ENCODE measurements around the gene CLPX.
A peak's percentile ranks its signal among the peaks of the same experiment; 100 is the strongest.
"Not testable (repeated sequence)": the region's sequence is repeated elsewhere in the genome, so short reads cannot be mapped to it uniquely, and the experiment has no call there.

The CLPX gene

DNA sequence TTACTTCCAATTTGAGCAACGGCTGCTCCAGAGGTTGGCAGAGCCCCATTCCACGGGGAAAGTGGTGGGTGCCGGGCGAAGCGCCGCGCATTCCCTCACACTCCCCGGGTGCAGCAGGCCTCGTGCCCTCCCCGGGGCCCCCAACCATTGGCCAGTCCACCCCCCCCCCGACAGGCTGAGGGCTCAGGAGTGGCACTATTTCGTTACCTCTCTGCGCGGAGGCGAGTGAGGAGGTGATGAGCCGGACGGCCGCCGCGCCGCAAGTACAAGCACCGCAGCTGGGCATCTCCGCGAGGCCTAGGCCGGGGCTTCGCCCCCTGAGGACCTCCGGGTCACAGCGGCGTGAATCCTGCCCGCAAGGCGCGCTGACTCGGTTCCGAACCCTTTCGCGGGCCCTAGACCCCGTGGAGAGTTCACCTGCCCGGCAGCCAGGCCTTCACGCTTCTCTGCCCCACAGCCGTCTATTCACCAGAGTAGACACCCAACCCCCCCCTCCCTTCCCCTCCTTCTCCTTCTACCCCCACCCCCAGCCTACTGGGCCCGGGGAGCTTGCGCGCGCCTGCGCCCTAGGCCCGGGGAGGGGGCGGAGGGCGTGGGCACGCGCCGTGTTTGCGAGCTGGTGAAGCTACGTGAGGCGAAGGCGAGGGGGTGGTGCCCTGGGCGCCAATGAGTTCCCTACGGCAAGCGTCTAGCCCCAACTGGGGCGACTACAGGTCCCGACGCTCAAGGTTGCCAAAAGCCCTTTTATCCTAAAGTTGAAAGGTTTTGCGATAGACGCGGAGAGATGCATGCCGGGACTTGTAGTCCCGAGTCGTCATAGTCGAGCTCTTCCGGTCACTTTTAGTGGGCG is at the start of gene CLPX:
TSS of gene CLPX (minus strand) at position 475 of the 850 bp plus-strand sequence. CDS start at position 286, 189 bp downstream.
- peak; percentile 95 for DNase-seq

DNA sequence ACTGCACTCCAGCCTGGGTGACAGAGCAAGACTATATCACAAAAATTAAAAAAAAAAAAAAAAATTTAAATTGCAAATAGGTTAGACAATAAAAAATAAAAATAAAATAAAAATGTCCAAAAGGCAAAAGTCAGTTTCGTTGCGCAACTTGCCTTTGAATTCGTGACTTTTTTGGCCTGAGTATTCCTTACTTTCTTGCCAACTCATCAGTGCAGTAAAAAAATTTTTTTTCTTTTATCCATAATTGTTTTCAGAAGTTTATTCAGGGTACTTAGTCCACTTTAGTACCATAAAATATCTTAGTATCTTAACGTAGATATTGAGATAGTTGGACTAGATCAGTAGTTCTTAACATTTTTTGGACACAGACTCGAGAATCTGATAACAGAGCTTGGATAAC is 48.6 kb upstream of the CLPX start:
- DNase-seq = no peak

DNA sequence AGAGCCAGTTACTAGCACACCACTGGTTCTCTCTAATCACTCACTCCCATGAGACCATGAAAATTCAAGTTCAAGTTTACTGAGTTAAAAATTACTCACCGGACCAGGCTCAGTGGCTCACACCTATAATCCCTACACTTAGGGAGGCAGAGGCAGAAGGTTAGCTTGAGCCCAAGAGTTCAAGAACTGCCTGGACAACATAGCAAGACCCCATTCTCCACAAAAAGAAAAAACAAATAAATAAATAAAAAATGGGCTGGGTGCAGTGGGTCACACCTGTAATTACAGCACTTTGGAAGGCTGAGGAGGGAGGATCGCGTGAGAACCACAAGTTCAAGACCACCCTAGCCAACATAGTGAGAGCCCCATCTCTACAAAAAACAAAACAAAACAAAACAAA is 47.4 kb upstream of the CLPX start:
- no peak for DNase-seq

DNA sequence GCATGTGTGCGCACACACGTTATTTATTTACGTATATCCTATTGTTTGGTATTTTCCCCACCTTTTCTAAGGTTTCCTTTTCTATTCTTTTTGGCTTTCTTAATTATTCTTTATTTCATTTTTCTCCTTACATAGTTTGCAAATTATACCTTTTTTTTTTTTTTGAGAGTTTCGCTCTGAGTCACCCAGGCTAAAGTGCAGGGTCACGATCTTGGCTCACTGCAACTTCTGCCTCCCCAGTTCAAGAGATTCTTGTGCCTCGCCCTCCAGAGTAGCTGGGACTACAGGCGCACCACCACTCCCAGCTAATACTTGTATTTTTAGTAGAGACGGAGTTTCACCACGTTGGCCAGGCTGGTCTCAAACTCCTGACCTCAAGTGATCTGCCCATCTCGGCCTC is 46.2 kb upstream of the CLPX start:
- peak; percentile 15 for DNase-seq

DNA sequence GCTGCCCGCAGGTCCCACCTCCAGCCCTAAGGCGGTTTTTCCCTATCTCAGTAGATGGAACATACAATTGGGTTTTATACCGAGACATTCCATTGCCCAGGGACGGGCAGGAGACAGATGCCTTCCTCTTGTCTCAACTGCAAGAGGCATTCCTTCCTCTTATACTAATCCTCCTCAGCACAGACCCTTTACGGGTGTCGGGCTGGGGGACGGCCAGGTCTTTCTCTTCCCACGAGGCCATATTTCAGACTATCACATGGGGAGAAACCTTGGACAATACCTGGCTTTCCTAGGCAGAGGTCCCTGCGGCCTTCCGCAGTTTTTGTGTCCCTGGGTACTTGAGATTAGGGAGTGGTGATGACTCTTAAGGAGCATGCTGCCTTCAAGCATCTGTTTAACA is 41.8 kb upstream of the CLPX start:
- DNase-seq = not testable (repeated sequence)

DNA sequence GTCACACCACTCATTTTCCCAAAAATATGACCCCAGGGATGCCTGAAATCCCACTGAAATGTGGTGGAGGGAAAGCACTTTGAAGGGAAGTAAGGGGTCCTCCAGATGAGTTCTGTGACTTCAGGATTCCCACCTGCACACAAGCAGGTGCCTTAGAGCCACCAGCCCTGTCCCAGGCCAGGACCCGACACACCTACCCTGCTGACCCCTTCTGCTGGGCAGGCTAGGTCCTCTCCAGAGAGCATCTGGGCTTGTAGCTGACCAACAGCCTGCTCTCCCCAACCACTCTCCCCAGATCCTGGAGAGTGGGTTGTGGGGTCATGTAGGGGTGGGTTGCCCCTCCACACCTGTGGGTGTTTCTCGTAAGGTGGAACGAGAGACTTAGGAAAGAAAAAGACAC is 41.1 kb upstream of the CLPX start:
- no peak for DNase-seq

DNA sequence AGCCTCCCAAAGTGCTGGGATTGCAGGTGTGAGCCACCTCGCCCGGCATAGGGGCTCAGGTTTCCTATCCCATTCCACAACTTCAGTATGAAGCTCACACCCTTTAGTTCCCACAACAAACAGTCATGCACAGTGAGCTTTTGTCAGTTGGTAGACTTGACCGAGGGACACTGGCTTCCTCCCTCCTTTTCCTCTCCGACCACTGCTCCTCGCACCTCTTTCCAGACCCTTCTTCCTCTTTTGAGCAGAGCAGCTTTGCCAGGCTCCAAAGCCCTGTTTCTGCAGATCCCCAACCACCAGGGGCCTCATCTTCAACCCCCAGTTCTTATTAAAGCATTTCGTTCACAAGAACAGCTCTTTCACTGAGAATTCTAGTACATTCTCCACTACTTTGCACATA is 38.9 kb upstream of the CLPX start:
- DNase-seq = no peak

DNA sequence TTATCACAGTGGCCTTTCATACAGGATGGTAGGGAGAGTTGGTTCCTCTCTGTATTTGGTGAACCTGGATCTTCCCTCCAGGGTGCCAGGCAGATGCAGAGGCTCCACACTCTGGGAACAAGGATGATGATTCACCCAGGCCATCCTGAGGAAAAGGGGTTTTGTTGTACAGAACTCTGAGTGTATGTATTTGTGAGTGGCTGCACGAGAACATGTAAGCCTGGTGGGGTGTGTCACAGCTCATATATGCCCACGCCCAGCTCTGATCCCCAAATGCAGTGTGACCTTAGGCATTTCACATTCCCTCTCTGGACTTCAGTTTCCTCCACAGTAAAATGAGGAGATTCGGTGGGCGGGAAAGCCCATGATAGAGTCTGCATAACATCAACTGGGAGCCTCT is 37.7 kb upstream of the CLPX start:
- DNase-seq = no peak

DNA sequence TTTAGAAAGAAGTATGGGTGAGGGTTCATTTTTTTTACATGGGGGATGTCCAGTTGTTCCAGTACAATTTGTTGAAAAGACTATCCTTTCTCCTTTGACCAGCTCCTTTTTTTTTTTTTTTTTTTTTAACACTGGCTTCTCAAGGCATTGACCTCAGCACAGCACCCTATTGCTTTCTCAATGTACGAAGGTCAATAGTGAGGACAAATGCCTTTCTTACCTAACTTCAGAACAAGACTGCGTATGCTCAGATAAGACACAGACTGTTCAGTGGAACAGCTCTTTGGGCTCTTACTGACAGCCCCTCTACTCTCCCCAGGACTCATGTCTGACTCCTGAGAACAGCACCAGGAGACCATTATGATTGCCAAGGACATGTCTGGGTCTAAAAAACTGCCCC is 36.6 kb upstream of the CLPX start:
- no peak for DNase-seq

DNA sequence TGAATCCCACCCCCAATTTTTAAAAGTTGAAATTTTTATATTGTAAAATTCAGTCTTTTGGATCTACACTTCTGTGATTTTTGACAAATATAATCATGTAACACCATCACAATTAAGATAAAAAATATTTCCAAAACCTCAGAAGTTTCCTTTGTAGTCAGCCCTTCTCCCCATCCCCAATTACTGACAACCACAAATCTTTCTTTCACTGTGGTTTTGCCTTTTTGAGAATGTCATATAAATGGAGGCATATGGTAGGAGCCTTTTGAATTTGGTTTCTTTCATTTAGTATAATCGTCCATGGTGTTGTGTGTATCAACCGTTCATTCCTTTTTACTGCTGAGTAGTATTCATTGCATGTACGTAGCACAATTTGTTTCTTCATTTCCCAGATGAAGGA is 34.0 kb upstream of the CLPX start:
- DNase-seq = peak; percentile 38

DNA sequence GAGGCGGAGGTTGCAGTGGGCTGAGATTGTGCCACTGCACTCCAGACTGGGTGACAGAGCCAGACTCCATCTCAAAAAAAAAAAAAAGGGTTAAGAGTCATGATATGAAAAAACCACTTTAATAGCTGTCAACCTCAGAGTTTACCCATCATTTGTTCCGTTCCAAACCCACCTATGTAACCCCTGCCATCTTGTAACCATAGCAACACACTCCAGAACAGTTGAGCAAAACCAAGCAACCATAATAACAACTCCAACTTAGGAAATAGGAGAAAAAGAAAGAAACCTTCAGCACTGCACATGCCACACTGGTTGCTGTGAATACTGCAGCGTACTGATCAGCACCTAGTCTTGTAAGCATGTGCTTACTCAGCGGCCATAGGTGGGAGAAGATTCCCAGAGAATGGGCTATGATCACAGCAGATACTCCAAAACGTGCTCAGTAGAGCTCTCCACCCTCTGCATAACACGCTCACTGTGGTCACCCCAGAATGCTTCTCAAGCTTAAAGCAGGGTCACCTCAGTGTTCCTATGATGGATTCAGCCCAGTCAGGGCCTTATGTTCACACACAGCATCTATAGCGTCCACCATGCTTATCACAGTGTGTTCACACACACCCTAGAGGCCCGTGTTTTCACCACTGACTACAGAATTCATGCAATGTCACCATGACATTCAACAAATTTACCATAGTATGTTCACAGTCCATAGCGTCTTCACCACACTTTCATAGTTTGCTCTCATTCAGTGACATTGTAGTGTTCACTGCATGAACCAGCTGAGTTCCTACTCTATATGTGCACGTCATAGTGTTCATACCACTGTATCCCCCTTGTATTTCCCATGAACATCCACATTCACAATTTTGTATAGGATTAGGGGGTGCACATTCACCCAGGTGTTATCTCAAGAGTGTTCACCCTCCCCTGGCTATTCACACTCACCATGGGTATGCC is 32.7 kb upstream of the CLPX start:
- peak; percentile 33 for DNase-seq

DNA sequence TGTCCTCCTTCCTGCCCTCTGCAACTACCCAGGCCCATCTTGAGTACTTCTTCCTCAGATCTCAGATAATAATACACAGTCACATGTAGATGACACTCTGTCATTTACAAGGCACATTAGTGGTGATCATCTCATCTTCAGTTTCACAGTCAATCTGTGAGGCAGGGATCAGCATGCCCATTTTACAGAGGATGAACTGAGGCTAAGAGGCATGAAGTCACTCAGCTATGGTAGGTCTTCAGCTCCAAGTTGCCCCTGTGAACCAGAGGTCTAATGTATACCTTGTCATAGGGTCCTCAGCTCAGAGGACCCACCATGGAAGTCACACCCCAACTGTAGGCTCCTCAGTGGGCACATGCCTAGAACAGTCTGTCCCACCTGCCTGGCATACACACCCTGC is 30.4 kb upstream of the CLPX start:
- no peak for DNase-seq

DNA sequence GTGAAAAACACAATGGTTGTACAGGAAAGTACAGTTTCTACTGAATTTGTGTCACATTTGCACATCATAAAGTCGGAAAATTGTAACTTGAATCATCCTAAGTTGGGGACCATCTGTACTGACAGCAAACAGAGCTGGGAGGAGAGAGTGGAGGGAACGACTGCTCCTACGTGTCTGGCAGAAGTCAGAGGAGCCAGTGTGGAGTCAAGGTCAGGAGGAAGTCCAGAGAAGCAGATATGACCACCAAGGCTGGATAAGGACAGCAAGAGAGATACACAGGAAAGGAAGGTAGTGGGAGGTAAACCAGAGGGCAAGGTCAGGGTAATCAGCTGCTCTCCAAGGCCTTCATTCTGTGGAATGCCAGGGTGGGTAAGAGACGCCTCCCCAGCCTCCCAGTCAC is 28.9 kb upstream of the CLPX start:
- DNase-seq = no peak

DNA sequence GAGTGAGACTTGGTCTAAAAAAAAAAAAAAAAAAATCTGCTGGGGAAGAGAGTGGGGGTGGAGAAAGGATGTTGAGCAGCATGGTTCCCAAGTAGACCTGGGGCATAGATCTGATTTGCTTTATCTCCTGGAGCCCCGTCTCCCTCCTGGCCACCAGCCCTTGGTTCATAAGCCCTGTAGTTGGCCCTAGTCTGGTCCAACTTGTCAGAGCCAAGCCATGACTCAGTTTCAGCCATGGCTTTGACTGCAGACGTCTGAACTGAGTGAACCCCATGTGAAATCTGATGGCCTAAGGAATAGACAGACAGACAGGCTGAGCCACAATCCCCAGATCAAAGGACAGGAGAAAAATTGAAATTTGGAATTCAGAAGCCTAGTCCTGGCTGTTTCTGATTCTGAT is 28.1 kb upstream of the CLPX start:
- DNase-seq = no peak

DNA sequence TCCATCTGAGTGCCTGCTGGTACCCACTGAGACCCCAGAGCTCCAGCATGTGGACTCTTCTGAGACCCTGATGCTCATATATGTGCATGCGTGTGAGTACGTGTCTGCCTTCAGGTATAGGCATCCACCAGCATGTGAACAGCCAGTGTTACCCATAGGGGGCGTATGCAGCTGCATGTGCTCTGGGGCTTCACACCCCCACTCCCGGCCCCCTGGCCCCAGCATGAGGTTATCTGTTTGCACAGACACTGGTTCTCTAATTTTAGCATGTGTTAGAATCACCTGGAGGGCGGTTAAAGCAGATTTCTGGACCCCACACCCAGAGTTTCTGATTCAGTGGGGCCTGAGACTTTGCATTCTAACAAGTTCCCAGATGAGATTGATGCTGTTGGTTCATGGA is 27.0 kb upstream of the CLPX start:
- peak; percentile 58 for DNase-seq

DNA sequence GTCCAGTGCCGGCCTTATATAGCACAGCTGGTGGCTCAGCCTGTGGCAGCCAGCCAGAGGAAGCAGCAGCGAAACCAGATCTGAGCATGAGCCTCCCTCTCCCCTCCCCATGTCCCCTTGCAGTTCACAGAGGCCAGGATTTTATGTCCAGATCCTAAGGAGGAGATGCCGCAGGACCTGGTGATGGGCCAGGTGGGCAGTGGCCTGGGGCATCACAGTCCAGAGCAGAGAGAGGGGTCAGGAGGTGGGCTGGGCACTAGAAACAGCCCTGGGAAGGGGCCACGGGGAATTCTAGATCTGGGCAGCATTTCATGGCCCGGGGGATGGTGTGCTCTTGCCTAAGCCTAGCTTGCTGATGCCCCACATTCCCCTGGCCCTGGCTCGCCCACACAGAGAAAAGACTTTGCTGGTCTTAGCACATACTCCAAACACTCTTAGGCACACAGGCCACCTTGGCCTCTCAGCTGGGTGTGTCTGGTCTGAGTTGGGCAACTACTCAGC is 26.4 kb upstream of the CLPX start:
- no peak for DNase-seq

DNA sequence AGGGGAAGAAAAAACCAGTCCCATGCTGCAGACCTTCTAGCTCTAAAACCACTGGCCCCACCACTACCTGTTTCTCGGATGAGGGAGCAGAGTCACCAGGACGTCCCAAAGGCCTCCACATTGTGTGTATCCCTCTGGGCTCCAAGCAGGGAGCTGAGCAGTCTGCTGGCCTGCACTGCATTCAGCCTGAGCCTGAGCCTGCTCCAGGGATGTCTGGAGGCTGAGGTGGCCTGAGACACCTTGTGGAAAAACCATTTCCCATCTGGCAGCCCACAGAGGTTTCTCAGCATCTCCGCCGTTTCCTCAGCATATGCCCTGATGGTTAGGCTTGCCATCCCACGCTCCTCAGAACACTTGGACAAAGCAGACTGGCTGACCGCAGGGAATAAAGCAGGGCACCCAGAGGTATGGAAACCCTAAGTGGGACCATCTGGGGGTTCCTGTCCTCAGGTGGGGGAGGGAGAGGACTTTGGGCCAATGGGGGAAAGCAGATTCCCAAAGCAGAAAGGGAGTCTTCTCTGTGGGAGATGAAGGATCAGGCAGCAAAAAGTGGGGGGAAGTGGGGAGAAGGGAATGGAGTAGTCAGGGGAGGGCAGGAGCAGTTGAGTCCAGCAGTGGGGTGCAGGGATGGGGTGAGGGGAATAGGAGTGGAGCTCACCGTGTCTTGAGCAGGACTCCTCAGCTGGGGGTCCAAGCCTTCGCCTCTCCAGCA is 25.8 kb upstream of the CLPX start, which contains the start of gene CILP:
TSS of gene CILP (minus strand) at position 704 of the 712 bp plus-strand sequence. CDS start 1,718 bp downstream, outside the sequence.
- no peak for DNase-seq

DNA sequence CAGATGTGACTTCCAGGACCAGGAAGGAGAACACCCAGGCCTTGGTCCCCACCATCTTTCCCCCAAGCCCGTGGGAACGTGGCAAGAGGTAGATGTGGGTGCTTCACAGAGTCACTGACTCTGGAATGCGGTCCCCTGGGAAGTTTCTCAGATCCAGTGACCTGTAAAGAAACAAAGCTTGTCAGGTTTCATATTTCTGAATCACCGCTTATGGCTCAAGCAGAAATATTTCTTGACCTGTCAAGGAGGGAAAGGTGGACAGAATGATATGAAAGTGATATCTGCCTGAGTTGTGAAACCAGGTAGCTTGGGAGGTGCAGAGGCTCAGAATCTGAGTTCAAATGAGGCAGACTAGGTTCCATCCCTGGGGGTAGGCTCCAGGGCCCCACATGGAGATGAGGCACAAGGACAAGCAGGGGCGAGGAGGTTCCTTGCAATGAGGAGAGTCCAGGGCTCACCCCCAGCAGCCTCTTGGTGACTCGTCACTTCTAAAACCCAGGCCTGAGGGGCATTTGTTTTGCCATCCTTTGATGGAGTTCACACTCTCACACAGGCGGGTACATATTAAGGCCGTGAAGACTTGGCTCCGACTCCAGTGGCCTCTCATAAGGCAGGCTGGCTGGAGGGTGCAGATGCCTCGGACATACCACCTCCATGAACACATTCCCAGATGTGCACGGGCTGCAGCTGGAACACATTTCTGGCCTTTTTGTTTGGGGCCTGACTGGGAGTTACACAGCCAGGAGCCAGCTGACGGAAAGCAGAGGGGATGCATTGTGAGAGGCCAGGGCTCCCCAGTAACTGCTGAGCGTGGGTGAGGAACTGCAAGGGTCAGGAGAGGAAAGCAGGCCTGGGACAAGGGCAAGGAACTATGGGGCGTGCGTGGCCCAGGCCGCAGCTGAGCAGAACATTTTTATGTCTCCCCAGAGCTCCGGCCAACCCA is 24.8 kb upstream of the CLPX start:
- no peak for DNase-seq

DNA sequence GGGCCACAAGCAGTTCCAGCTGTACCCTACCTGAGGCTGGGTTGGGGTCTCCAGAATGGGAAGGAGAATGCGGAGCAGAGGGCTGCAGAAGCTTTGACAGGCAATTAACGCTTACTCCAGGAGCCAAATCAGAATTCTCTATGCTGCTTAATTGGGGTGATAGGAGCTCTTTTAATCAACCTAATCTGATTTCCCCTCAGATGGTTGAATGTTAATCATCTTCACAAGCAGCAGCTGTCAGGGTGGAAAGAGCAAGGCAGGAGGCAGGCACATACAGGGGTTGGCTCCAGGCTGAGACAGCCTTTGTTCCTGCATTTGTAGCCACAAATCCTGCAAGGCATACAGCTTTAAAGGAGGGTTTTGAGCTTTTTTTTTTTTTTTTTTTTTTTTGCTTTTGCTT is 23.5 kb upstream of the CLPX start:
- no peak for DNase-seq

DNA sequence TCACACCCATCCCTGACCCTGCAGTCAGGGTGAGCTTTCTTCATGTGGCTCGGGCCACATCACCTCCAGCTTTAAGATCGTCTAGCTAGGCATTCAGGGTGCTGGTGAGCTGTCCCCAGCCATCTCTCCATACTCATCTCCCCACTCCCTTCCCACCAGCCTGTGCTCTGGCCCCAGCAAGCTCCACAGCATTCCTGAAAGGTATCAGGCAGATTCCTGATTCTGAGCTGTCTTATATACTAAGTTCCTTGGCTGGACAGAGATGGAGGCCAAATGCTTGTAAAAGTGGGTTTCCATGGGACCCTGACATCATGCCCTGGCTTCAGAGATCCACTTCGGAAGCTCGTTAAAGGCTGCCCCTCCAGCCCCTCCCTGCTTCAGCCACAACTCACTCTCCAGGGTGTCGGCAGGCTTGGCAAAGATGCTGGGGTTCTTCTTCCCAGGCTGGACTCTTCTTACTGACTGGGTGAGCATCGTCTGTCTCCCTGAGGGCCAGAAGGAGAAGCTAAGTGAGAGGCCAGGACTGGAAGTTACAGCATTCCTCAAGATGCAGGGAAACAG is 22.2 kb upstream of the CLPX start:
- DNase-seq = no peak

DNA sequence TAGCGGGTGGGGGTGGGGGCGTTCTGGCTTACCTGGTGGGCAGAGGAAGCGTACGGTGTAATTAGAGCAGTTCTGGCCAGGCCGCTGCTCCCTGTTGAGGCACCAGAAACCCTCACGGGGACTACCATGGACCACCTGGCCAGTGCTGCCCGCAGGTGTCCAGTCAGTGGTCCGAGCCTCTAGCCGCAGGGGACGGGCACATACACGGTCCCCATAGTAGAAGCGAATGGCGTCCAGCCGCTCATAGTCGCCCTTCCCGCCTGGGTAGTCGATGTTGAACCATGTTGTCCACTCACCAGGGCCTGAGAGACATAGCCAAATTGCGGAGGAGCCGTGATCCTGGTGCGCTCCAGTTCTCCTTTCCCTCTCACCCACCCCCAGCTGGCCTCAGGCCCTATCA is 21.6 kb upstream of the CLPX start:
- no peak for DNase-seq

All from activated CD4-positive, alpha-beta T cell treated with anti-CD3 and anti-CD28 coated beads, Interleukin-10, Interleukin-2, amounts not matched to agents 100 ng/mL and 50 ng/mL, durations not matched to agents 16 hours and 8 hours (primary cell).